Activated CD4-positive, alpha-beta T cell treated with anti-CD3 and anti-CD28 coated beads, Interleukin-2, amount 10 ng/mL, durations not matched to agents 24 days and 14 days (primary cell): ENCODE measurements around the gene CABCOCO1. TPM values are rescaled to one million over a fixed set of nuclear protein-coding genes. Genes with fewer than 3 reads are reported as not detected.

Experiments
- DNase-seq: peaks from one replicate; pipeline ENCODE4 v3.0.0; 2022
- H3K27ac Mint-ChIP-seq: one replicate; pipeline ENCODE4 v1.8.0; 2022; ENCODE audit warnings: mild to moderate bottlenecking, mixed read lengths
- H3K27me3 Mint-ChIP-seq: one replicate; pipeline ENCODE4 v1.8.0; 2022; ENCODE audit warnings: mixed read lengths
- H3K36me3 Mint-ChIP-seq: one replicate; pipeline ENCODE4 v1.8.0; 2022; ENCODE audit warnings: low read depth, mild to moderate bottlenecking, mixed read lengths
- H3K4me1 Mint-ChIP-seq: one replicate; pipeline ENCODE4 v1.8.0; 2021; ENCODE audit warnings: mixed read lengths
- H3K4me3 Mint-ChIP-seq: one replicate; pipeline ENCODE4 v1.8.0; 2022; ENCODE audit warnings: mild to moderate bottlenecking, moderate library complexity, mixed read lengths
- H3K9me3 Mint-ChIP-seq: one replicate; pipeline ENCODE4 v1.8.0; 2021; ENCODE audit warnings: mixed read lengths
- intact Hi-C: fragments of 100-400 bp; cut with micrococcal nuclease; formaldehyde crosslinking; loops from one replicate; pipeline ENCODE4 v1.15.1; 2023
- total RNA-seq: library from RNA; stranded (reverse); gene quantifications from 2 replicates; pipeline ENCODE4 v1.2.3, GENCODE V29; 2022

Gene CABCOCO1
- total RNA-seq, 1 donor from 2014 or later = not detected

DNA sequence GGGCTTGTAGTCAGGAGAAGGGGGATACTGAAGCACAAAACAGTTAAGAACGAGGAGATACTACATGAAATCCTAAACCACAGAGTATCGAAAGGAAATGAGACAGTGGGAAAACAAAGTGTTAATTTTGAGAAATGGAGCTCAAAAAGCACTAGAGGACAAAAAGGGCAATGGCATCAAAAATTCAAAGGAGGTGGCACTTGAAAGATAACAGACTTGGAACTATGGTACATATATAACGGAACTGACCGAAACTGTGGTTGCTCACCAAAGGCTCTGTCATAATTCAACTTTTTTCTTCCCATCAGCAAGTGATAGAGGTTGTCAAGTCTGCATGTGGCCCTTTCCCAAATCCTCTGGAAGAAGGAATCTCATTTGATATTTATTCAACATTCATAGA, 97.0 kb downstream of the CABCOCO1 start:
- no peaks in the 10 kb centered on the region for H3K27me3 Mint-ChIP-seq
- H3K27ac Mint-ChIP-seq = no peak overlapping the region
- H3K36me3 Mint-ChIP-seq = peaks cover 2% of the 10 kb centered on the region
- no peak overlapping the region for H3K4me3 Mint-ChIP-seq
- peaks cover 13% of the 10 kb centered on the region for H3K9me3 Mint-ChIP-seq
- DNase-seq = no peak
- H3K4me1 Mint-ChIP-seq = peaks cover 13% of the 10 kb centered on the region
- intact Hi-C loops = no loop called here

DNA sequence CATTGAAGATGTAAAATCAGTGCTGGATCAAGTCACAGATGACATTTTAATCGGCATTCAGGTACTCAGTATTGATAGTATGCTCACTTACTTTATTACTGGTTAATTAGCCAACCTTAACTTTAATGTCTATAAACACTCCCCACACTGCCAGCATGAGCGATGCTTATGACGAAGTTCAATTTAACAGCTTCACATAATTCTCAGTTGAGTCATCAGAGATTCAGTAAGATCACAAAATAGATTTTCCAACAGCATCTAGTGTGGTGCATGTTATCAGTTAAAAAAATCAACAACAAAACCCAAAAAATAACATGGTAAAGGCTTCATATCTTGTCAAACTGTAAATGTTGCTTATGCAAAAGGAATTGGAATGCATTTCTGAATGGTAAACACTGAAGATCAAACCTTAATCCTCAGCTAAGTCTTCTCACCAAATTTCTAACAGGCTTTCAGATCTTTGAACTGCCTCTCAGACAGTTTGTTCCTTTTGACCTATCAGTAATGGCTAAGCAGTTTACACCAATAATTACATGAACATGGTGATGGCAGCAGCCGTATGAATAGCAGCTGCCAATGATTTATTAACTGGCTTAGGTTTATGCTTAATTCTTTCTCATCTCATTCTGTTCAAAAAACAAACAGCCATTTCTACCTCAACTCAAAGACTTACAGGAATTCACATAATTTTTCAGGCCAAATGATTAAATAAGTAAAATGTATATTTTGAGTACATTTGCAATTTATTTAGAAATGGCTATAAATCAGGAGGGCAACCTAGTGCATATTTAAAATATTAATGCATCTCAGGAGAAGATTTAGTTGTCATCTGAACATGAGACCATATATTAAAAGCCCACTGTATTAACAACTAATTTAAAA, 98.5 kb downstream of the CABCOCO1 start:
- no peak overlapping the region for H3K27ac Mint-ChIP-seq

DNA sequence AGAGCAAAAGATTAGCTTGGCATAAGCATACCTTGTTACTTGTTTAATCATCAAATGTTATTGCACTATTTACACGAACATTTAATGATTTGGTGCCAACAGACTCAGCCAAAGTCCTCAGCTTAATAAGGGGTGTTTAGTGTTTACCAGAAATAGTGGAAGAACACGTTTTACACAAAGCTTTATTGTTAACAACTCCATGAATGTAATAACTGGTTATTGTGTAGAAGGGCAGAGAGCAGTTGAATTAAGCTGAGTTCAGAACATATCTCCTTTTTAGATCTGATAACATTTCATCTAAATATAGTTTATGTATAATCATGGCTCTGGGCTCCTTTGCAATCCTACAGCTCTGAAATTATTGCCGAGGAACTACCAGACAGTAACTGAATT, 99.1 kb downstream of the CABCOCO1 start:
- Mint-ChIP-seq H3K4me3 (no peak overlapping the region), H3K9me3 (peaks cover 19% of the 10 kb centered on the region), H3K36me3 (peaks cover 2% of the 10 kb centered on the region), H3K27ac (no peak overlapping the region), H3K4me1 (peaks cover 22% of the 10 kb centered on the region), H3K27me3 (no peaks in the 10 kb centered on the region)
- no peak for DNase-seq
- intact Hi-C loops = no loop called here

More for the DNA sequence above, 98.5 kb downstream of the CABCOCO1 start:
- Mint-ChIP-seq H3K27me3 (no peaks in the 10 kb centered on the region), H3K4me1 (peaks cover 22% of the 10 kb centered on the region), H3K4me3 (no peak overlapping the region), H3K9me3 (peaks cover 19% of the 10 kb centered on the region), H3K36me3 (peaks cover 2% of the 10 kb centered on the region)
- no peak for DNase-seq
- intact Hi-C loops = no loop called here

GRCh38 chr10:61763778-61764177, 101.0 kb downstream of the CABCOCO1 start:
- H3K27me3 Mint-ChIP-seq = no peaks in the 10 kb centered on the region
- no peak overlapping the region for H3K27ac Mint-ChIP-seq
- DNase-seq = no peak
- H3K4me3 Mint-ChIP-seq = no peak overlapping the region
- H3K4me1 Mint-ChIP-seq = peaks cover 19% of the 10 kb centered on the region
- H3K36me3 Mint-ChIP-seq = peaks cover 2% of the 10 kb centered on the region
- intact Hi-C loops = loop anchor here (2.0 kb wide), 1 partner anchor 21 kb away; no protein-coding TSS in a partner anchor
- H3K9me3 Mint-ChIP-seq = peaks cover 19% of the 10 kb centered on the region

- H3K27me3 Mint-ChIP-seq = peaks cover 1% of the 10 kb centered on the region
- peaks cover 19% of the 10 kb centered on the region for H3K4me1 Mint-ChIP-seq
- H3K9me3 Mint-ChIP-seq = peaks cover 16% of the 10 kb centered on the region
- intact Hi-C loops = loop anchor here (2.0 kb wide), 1 partner anchor 20 kb away; no protein-coding TSS in a partner anchor
- peak overlapping the region; percentile 4 for H3K27ac Mint-ChIP-seq
- no peak overlapping the region for H3K4me3 Mint-ChIP-seq
- H3K36me3 Mint-ChIP-seq = peaks cover 2% of the 10 kb centered on the region
- DNase-seq = peak; percentile 42
Observed at GRCh38 chr10:61764486-61764885, 101.8 kb downstream of the CABCOCO1 start.

GRCh38 chr10:61765176-61766087, 102.7 kb downstream of the CABCOCO1 start:
- Mint-ChIP-seq H3K27me3 (peaks cover 1% of the 10 kb centered on the region), H3K4me1 (peaks cover 21% of the 10 kb centered on the region), H3K9me3 (peaks cover 9% of the 10 kb centered on the region), H3K36me3 (peaks cover 2% of the 10 kb centered on the region), H3K4me3 (peak overlapping the region; percentile 50), H3K27ac (peak overlapping the region; percentile 76)
- intact Hi-C loops = loop anchor here (2.0 kb wide), 2 partner anchors 13 to 19 kb away; no protein-coding TSS in a partner anchor
- DNase-seq = peak; percentile 64

- H3K4me3 Mint-ChIP-seq = no peak overlapping the region
- H3K36me3 Mint-ChIP-seq = peaks cover 2% of the 10 kb centered on the region
- intact Hi-C loops = loop anchor here (2.0 kb wide), 1 partner anchor 14 kb away; no protein-coding TSS in a partner anchor
- no peak for DNase-seq
- H3K27ac Mint-ChIP-seq = no peak overlapping the region
- peaks cover 16% of the 10 kb centered on the region for H3K4me1 Mint-ChIP-seq
- peaks cover 1% of the 10 kb centered on the region for H3K27me3 Mint-ChIP-seq
- peaks cover 9% of the 10 kb centered on the region for H3K9me3 Mint-ChIP-seq
Observed at GRCh38 chr10:61766927-61767326, 104.2 kb downstream of the CABCOCO1 start.

GRCh38 chr10:61774031-61774430, 111.3 kb downstream of the CABCOCO1 start:
- intact Hi-C loops = no loop called here
- DNase-seq = no peak
- Mint-ChIP-seq H3K27me3 (peaks cover 1% of the 10 kb centered on the region), H3K4me3 (no peak overlapping the region), H3K9me3 (peaks cover 3% of the 10 kb centered on the region), H3K27ac (no peak overlapping the region), H3K36me3 (no peaks in the 10 kb centered on the region), H3K4me1 (peaks cover 2% of the 10 kb centered on the region)

GRCh38 chr10:61775111-61775510, 112.4 kb downstream of the CABCOCO1 start:
- H3K4me3 Mint-ChIP-seq = no peak overlapping the region
- intact Hi-C loops = no loop called here
- no peaks in the 10 kb centered on the region for H3K36me3 Mint-ChIP-seq
- no peak overlapping the region for H3K27ac Mint-ChIP-seq
- H3K9me3 Mint-ChIP-seq = peaks cover 3% of the 10 kb centered on the region
- DNase-seq = no peak
- H3K27me3 Mint-ChIP-seq = no peaks in the 10 kb centered on the region
- H3K4me1 Mint-ChIP-seq = peaks cover 7% of the 10 kb centered on the region

- Mint-ChIP-seq H3K4me1 (peaks cover 12% of the 10 kb centered on the region), H3K27ac (no peak overlapping the region), H3K27me3 (no peaks in the 10 kb centered on the region), H3K36me3 (no peaks in the 10 kb centered on the region), H3K9me3 (peaks cover 5% of the 10 kb centered on the region), H3K4me3 (no peak overlapping the region)
- intact Hi-C loops = no loop called here
- DNase-seq = no peak
Observed at GRCh38 chr10:61776615-61777266, 114.0 kb downstream of the CABCOCO1 start.

GRCh38 chr10:61778137-61778536, 115.4 kb downstream of the CABCOCO1 start:
- intact Hi-C loops = no loop called here
- Mint-ChIP-seq H3K9me3 (peaks cover 14% of the 10 kb centered on the region), H3K36me3 (peaks cover 3% of the 10 kb centered on the region), H3K4me3 (no peak overlapping the region), H3K4me1 (peaks cover 21% of the 10 kb centered on the region), H3K27me3 (no peaks in the 10 kb centered on the region), H3K27ac (no peak overlapping the region)
- DNase-seq = no peak

DNA sequence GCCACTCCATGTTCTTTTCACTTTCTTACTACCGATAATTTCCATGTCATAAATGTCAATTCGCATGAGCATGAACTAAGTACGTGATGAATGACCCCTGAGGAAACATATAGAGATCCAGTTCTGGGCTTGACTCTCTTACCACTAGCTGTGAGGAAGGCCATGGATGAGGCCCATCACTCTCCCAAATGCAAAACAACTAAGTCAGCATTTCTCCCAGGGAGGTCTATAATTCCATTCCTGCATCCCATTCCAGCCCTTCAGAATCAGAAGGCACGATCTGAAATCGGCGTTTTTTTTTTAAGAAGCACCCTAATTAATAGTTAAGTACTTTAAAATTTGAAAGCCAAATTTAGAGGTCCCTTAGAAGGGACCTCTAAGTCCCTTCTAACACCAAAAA, 116.5 kb downstream of the CABCOCO1 start:
- Mint-ChIP-seq H3K4me3 (no peak overlapping the region), H3K27ac (no peak overlapping the region), H3K4me1 (peaks cover 27% of the 10 kb centered on the region), H3K36me3 (peaks cover 3% of the 10 kb centered on the region), H3K9me3 (peaks cover 19% of the 10 kb centered on the region), H3K27me3 (no peaks in the 10 kb centered on the region)
- intact Hi-C loops = no loop called here
- DNase-seq = no peak

DNA sequence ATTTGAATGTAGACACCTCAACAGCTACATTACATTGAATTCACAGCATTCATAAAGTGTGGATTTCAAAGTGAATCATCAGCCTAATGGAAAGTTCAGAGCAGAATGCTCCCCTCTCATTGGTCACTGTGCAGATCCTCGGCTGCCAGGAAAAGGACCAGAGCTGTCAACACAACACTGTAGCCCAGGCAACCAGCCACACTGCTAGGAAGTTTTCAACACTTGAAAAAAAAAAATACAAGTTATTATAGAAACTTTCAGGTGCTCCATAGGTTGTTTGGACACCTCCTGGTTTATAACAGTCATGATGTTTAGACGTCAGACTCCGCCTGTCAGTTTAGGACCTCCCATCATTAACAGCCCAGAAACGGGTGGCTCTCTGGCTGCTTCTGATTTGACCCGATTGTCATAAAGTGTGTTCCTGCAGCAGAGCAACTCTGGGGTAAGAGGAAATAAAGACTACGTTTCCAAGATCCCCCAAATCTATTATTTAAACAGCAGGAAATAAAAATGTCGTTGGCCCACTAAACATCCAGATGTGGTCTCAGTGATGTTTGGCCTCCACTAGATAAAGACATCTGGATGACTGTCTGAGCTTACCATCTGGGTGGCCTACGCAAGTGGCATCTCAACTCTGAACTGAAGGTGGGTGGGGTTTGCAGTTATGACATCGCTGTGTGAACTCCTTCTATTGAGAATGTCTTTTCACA, 117.4 kb downstream of the CABCOCO1 start:
- intact Hi-C loops = loop anchor here (5.0 kb wide), 1 partner anchor 102 kb away; no protein-coding TSS in a partner anchor
- peaks cover 3% of the 10 kb centered on the region for H3K36me3 Mint-ChIP-seq
- peaks cover 35% of the 10 kb centered on the region for H3K4me1 Mint-ChIP-seq
- peaks cover 19% of the 10 kb centered on the region for H3K9me3 Mint-ChIP-seq
- H3K27ac Mint-ChIP-seq = peak overlapping the region; percentile 41
- DNase-seq = peak; percentile 66
- no peaks in the 10 kb centered on the region for H3K27me3 Mint-ChIP-seq
- H3K4me3 Mint-ChIP-seq = no peak overlapping the region
